GM12874 (cell line): ENCODE results near the gene CATSPERD.
A peak's percentile ranks its signal among the peaks of the same experiment; 100 is the strongest.

Experiments used
- CTCF ChIP-seq: IDR thresholded peaks from 2 replicates; pipeline ENCODE4 v1.5.1; 2011; ENCODE audit warnings: low read depth, mild to moderate bottlenecking, control low read depth, low read length, moderate library complexity; ENCODE audit not compliant: insufficient read depth

CATSPERD gene

GRCh38 chr19:5719961-5720790 is at the start of gene CATSPERD, which contains the start of gene LONP1:
Gene CATSPERD (plus strand): TSS chr19:5720637. CDS start chr19:5720738, 101 bp downstream.
Gene LONP1 (minus strand): TSS chr19:5720146. CDS start chr19:5720132, 14 bp downstream.
- TF ChIP-seq CTCF: peak; percentile 99

GRCh38 chr19:5671600-5671999 is 48.8 kb upstream of the CATSPERD start:
- TF ChIP-seq CTCF: no peak

DNA sequence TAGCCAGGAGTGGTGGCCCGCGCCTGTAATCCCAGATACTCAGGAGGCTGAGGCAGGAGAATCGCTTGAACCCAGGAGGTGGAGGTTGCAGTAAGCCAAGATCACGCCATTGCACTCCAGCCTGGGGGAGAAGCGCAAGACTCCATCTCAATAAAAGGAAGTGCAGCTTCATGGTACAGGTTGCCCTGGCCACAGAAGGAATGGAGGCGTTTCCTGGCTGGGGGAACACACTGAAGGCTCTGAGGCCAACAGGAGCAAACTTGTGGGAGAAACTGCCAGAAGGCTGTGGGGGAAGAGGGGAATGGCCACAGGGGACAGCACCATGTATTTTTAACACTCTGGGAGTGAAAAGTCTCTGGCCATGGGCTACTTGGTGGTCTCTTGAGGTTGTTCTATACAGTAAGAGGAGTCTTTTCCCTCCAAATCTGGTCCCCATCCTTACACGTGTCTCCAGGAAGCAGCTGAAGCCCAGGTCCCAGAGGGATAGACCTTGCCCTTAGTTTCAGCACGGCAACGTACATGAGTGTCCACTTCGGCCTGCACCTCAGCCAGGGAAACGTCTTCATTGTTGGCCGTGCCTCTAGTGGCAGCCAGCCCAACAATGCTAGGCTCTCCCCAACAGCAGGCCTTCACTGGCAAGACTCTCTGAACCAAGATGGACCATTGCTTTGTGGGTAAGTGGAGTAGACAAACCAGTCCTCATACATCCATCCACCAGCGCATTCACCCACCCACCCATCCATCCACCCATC is 47.6 kb upstream of the CATSPERD start:
- no peak for TF ChIP-seq CTCF

GRCh38 chr19:5673752-5674151 is 46.7 kb upstream of the CATSPERD start:
- TF ChIP-seq CTCF: no peak

DNA sequence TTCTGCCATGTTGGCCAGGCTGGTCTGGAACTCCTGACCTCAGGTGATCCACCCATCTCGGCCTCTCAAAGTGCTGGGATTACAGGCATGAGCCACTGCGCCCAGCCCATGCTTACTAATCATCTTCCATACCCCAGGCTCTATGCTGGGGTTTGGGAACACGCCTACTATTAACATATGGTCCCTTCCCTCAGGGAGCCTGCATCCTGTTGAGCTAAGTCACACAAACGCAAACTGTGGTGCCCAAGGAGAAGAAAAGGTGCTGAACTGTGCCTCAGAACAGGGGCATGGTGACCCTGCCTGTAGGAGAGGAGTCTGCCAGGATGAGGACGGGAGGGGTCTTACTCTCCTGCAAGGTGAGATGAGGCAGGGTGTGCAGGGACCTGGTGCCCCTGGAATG is 45.7 kb upstream of the CATSPERD start:
- TF ChIP-seq CTCF: no peak

DNA sequence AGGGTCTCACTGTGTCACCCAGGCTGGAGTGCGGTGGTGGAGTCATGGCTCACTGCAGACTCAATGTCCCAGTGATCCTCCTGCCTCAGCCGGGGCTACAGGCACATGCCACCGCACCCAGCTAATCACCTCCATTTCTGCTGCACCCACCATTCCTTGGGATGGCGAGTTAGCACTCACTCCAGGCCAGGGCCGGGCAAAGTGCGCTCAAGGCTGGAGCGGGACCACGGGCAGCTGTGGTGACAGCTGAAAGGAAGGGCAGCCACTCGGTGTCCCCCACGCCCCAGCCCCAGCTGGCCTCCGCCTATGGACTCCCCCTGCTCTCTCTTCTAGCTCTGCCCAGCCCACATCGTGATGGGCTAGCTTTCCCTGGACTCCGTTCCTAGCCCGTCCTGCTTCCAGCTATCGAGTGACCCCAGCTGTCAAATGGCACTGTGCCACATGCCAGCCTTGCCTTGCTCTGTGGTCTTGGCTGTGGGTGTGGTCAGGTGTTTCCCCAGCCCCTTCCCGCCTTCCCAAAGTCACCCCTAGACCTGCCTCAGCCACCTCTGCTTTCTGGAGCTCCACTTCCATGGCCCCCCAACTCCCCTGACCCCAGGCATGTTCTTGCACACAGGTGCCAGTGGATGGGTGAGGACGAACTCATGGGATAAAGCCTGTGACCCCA is 44.2 kb upstream of the CATSPERD start:
- no peak for TF ChIP-seq CTCF

GRCh38 chr19:5676772-5677105 is 43.7 kb upstream of the CATSPERD start:
- no peak for TF ChIP-seq CTCF
